ENCODE measurements around the gene SLC25A42. TPM values are rescaled to one million over a fixed set of nuclear protein-coding genes. Genes with fewer than 3 reads are reported as not detected.
"Not testable (repeated sequence)": the region's sequence is repeated elsewhere in the genome, so short reads cannot be mapped to it uniquely, and the experiment has no call there.

The SLC25A42 gene
- total and polyA plus RNA-seq, 3 donors from 2014 or later: 14.0 to 14.7 (median 14.3) TPM

GRCh38 chr19:19134687-19135158, 70.9 kb downstream of the SLC25A42 start:
- DNase-seq: peak; percentile 67
- H3K4me1 ChIP-seq: peaks cover 8% of the 10 kb centered on the region
- no peaks in the 10 kb centered on the region for H3K36me3 ChIP-seq (ENCODE audit: low read depth, missing control alignments)
- peak overlapping the region; percentile 1 to 29 for H3K4me3 ChIP-seq
- no peak overlapping the region for H3K27ac ChIP-seq
- H3K9me3 ChIP-seq: no peaks in the 10 kb centered on the region
- 24 to 32% methylated on average over 20 to 21 of the region's 21 CpGs for WGBS, 2 donors
- no peaks in the 10 kb centered on the region for H3K27me3 ChIP-seq
- intact Hi-C loops (cut with DNase I; ENCODE audit: low total_unique reads): no loop called here
- TF ChIP-seq CTCF (IDR thresholded peaks at IDR 0.05) (no peak), POLR2A (IDR thresholded peaks at IDR 0.05) (no peak)

GRCh38 chr19:19135713-19136112, 71.9 kb downstream of the SLC25A42 start:
- H3K36me3 ChIP-seq (ENCODE audit: low read depth, missing control alignments); DNase-seq; H3K9me3 ChIP-seq; H3K27me3 ChIP-seq; H3K4me3 ChIP-seq; H3K27ac ChIP-seq; H3K4me1 ChIP-seq; intact Hi-C loops (cut with DNase I; ENCODE audit: low total_unique reads): not testable (repeated sequence)
- 84 to 88% methylated on average over 6 of the region's 6 CpGs for WGBS, 2 donors

- H3K9me3 ChIP-seq: no peaks in the 10 kb centered on the region
- 10 to 14% methylated on average over 9 to 25 of the region's 25 CpGs for WGBS, 2 donors
- H3K27ac ChIP-seq: peak overlapping the region; percentile 12 to 52
- TF ChIP-seq POLR2A (IDR thresholded peaks at IDR 0.05) (no peak), CTCF (IDR thresholded peaks at IDR 0.05) (no peak)
- no peak for DNase-seq
- no peaks in the 10 kb centered on the region for H3K27me3 ChIP-seq
- intact Hi-C loops (cut with DNase I; ENCODE audit: low total_unique reads): no loop called here
- peak overlapping the region; percentile 70 to 74 for H3K4me3 ChIP-seq
- peaks cover 8% of the 10 kb centered on the region for H3K4me1 ChIP-seq
- H3K36me3 ChIP-seq (ENCODE audit: low read depth, missing control alignments): no peaks in the 10 kb centered on the region
Measured at GRCh38 chr19:19137556-19138108, 73.8 kb downstream of the SLC25A42 start.

GRCh38 chr19:19138109-19138981, 74.6 kb downstream of the SLC25A42 start, which contains the start of gene TMEM161A:
TMEM161A (minus strand) TSS chr19:19138478; CDS start chr19:19138428, 50 bp downstream.
- peak within 1 kb of the TSS; percentile 12 to 52 for H3K27ac ChIP-seq
- intact Hi-C loops (cut with DNase I; ENCODE audit: low total_unique reads): no loop called here
- H3K27me3 ChIP-seq: no peaks in the 10 kb centered on the region
- peaks cover 8% of the 10 kb centered on the region for H3K4me1 ChIP-seq
- DNase-seq: peak; percentile 99
- TF ChIP-seq CTCF (IDR thresholded peaks at IDR 0.05): no peak
- no peak for TF ChIP-seq POLR2A (IDR thresholded peaks at IDR 0.05)
- 1 to 12% methylated on average over 7 to 42 of the region's 42 CpGs for WGBS, 2 donors
- H3K4me3 ChIP-seq: peak within 1 kb of the TSS; percentile 70 to 74
- no peaks in the 10 kb centered on the region for H3K9me3 ChIP-seq
- H3K36me3 ChIP-seq (ENCODE audit: low read depth, missing control alignments): no peaks in the 10 kb centered on the region

GRCh38 chr19:19139876-19140229, 76.1 kb downstream of the SLC25A42 start:
- WGBS, 2 donors: 62 to 68% methylated on average over 5 of the region's 5 CpGs

More at GRCh38 chr19:19139876-19140229, 76.1 kb downstream of the SLC25A42 start:
- TF ChIP-seq CTCF (IDR thresholded peaks at IDR 0.05) (no peak), POLR2A (IDR thresholded peaks at IDR 0.05) (no peak)
- intact Hi-C loops (cut with DNase I; ENCODE audit: low total_unique reads): loop anchor here (10.0 kb wide), 1 partner anchor 75 kb away; the partner anchor contains the start of gene SLC25A42
- Histone ChIP-seq H3K36me3 (ENCODE audit: low read depth, missing control alignments) (no peaks in the 10 kb centered on the region), H3K9me3 (no peaks in the 10 kb centered on the region), H3K27me3 (no peaks in the 10 kb centered on the region), H3K4me1 (peaks cover 8% of the 10 kb centered on the region), H3K27ac (no peak overlapping the region), H3K4me3 (no peak overlapping the region)
- no peak for DNase-seq
